Left ventricle myocardium inferior (tissue), 1 donor: Measurements from ENCODE around the gene SYNDIG1L. TPM values are rescaled to one million over a fixed set of nuclear protein-coding genes. Genes with fewer than 3 reads are reported as not detected.

ENCODE experiments used
- DNase-seq: peaks from one replicate; pipeline ENCODE4 v3.0.0-alpha.2; 2020
- H3K27ac ChIP-seq: fragments of 200-600 bp; replicated peaks from 2 replicates; pipeline ENCODE4 v1.8.0; 2021
- H3K27me3 ChIP-seq: fragments of 200-600 bp; 2 replicates; pipeline ENCODE4 v1.8.0; 2021; ENCODE audit warnings: low read depth
- H3K36me3 ChIP-seq: fragments of 200-600 bp; 2 replicates; pipeline ENCODE4 v1.8.0; 2021
- H3K4me1 ChIP-seq: fragments of 200-600 bp; 2 replicates; pipeline ENCODE4 v1.8.0; 2021
- H3K4me3 ChIP-seq: fragments of 200-600 bp; 2 replicates; pipeline ENCODE4 v1.8.0; 2021; ENCODE audit warnings: mild to moderate bottlenecking, moderate library complexity
- H3K9me3 ChIP-seq: fragments of 200-600 bp; replicated peaks from 2 replicates; pipeline ENCODE4 v1.8.0; 2021
- CTCF ChIP-seq: fragments of 200-600 bp; IDR thresholded peaks from 2 replicates; pipeline ENCODE4 v1.8.0; 2021; ENCODE audit warnings: antibody characterized with exemption, mild to moderate bottlenecking, borderline replicate concordance
- intact Hi-C: fragments of 100-400 bp; cut with micrococcal nuclease; formaldehyde crosslinking; loops from one replicate; pipeline ENCODE4 v1.11.0; 2022
- total RNA-seq: library from RNA; stranded (reverse); fragmentation: NEBNext Ultra II Directional; extraction: Animal tissue kit (Norgen Biotek cat#: 25700); gene quantifications from one replicate; pipeline ENCODE4 v1.2.1, GENCODE V29; 2021
- donor health status: DM: no; HTN: yes; CAD: no; lungs with severe emphysema.

SYNDIG1L gene
- total RNA-seq, 1 donor from 2014 or later = 0.11 TPM

GRCh38 chr14:74358176-74358829 is 67.7 kb downstream of the SYNDIG1L start:
- H3K4me3 ChIP-seq = no peak overlapping the region
- H3K9me3 ChIP-seq = no peaks in the 10 kb centered on the region
- no peaks in the 10 kb centered on the region for H3K36me3 ChIP-seq
- no peaks in the 10 kb centered on the region for H3K4me1 ChIP-seq
- DNase-seq = no peak
- H3K27me3 ChIP-seq = peaks cover 52% of the 10 kb centered on the region
- no peak for TF ChIP-seq CTCF
- intact Hi-C loops = no loop called here
- no peak overlapping the region for H3K27ac ChIP-seq

DNA sequence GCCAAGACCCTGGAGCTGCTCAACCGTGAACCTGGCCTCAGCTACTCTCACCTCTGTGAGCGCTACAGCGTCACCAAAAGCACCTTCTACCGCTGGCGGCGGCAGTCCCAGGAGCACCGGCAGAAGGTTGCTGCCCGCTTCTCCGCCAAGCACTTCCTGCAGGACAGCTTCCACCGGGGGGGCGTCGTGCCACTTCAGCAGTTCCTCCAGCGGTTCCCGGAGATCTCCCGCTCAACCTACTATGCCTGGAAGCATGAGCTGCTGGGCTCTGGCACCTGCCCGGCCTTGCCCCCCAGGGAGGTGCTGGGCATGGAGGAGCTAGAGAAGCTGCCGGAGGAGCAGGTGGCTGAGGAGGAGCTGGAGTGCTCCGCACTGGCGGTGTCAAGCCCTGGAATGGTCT is 68.4 kb downstream of the SYNDIG1L start:
- no peak for DNase-seq
- intact Hi-C loops = no loop called here
- Histone ChIP-seq H3K36me3 (no peaks in the 10 kb centered on the region), H3K4me1 (no peaks in the 10 kb centered on the region), H3K27me3 (peaks cover 52% of the 10 kb centered on the region), H3K27ac (no peak overlapping the region), H3K9me3 (no peaks in the 10 kb centered on the region), H3K4me3 (no peak overlapping the region)
- no peak for TF ChIP-seq CTCF

DNA sequence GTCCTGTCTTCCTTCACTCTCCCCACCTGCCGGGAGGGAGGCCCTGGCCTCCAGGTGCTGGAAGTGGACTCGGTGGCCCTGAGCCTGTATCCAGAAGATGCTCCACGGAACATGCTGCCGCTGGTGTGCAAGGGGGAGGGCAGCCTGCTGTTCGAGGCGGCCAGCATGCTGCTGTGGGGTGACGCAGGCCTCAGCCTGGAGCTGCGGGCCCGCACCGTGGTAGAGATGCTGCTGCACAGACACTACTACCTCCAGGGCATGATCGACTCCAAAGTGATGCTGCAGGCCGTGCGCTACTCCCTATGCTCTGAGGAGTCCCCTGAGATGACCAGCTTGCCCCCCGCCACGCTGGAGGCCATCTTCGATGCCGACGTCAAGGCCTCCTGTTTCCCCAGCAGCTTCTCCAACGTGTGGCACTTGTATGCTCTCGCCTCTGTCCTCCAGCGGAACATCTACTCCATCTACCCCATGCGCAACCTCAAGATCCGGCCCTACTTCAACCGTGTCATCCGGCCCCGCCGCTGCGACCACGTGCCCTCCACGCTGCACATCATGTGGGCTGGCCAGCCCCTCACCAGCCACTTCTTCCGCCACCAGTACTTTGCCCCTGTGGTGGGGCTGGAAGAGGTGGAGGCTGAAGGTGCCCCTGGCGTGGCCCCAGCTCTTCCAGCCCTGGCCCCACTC is 69.0 kb downstream of the SYNDIG1L start:
- H3K4me1 ChIP-seq = no peaks in the 10 kb centered on the region
- no peak for DNase-seq
- no peak overlapping the region for H3K27ac ChIP-seq
- no peaks in the 10 kb centered on the region for H3K36me3 ChIP-seq
- H3K27me3 ChIP-seq = peaks cover 57% of the 10 kb centered on the region
- H3K9me3 ChIP-seq = no peaks in the 10 kb centered on the region
- intact Hi-C loops = no loop called here
- no peak overlapping the region for H3K4me3 ChIP-seq
- no peak for TF ChIP-seq CTCF

Other genes starting within 250 kb of the SYNDIG1L start
- not detected for gene VSX2, start 186.8 kb downstream of the SYNDIG1L start, total RNA-seq
- 23.6 TPM for gene ABCD4, start 123.3 kb downstream of the SYNDIG1L start, total RNA-seq
- gene VRTN, start 77.7 kb downstream of the SYNDIG1L start, total RNA-seq = not detected
- gene NPC2, start 67.1 kb upstream of the SYNDIG1L start, total RNA-seq = 93.5 TPM
- gene ISCA2, start 67.6 kb upstream of the SYNDIG1L start, total RNA-seq = 45.8 TPM
- gene LTBP2, start 186.0 kb upstream of the SYNDIG1L start, total RNA-seq = 26.5 TPM